GM23338 (cell line): ENCODE data around the gene IFT74. TPM values are rescaled to one million over a fixed set of nuclear protein-coding genes. Genes with fewer than 3 reads are reported as not detected.

Experiments
- ATAC-seq: fragments of 200-7000 bp; cut with Tn5 transposase; 3 replicates; pipeline ENCODE4 v1.9.1; 2020
- DNase-seq: peaks from one replicate; pipeline ENCODE4 v3.0.0-alpha.2; 2015; ENCODE audit warnings: low spot score
- H2AFZ ChIP-seq: fragments of 200-600 bp; sonication (generic); 2 replicates; pipeline ENCODE4 v1.8.0; 2016; ENCODE audit warnings: antibody characterized with exemption, mild to moderate bottlenecking, moderate library complexity
- H3F3A ChIP-seq: fragments of 200-600 bp; sonication (generic); replicated peaks from 2 replicates; pipeline ENCODE4 v1.8.0; 2017; ENCODE audit warnings: antibody characterized with exemption, mixed run types, low read depth
- H3K27ac ChIP-seq: fragments of 200-600 bp; sonication (generic); 2 replicates; pipeline ENCODE4 v1.6.1; 2016; ENCODE audit warnings: low read depth
- H3K27me3 ChIP-seq: fragments of 200-600 bp; sonication (generic); 2 replicates; pipeline ENCODE4 v1.8.0; 2016; ENCODE audit warnings: mild to moderate bottlenecking, mixed run types, moderate library complexity; ENCODE audit not compliant: insufficient read depth
- H3K36me3 ChIP-seq: fragments of 200-600 bp; sonication (generic); 2 replicates; pipeline ENCODE4 v1.8.0; 2016; ENCODE audit warnings: mild to moderate bottlenecking; ENCODE audit not compliant: insufficient read depth
- H3K4me1 ChIP-seq: fragments of 200-600 bp; sonication (generic); 2 replicates; pipeline ENCODE4 v1.8.0; 2016; ENCODE audit warnings: mild to moderate bottlenecking, moderate library complexity; ENCODE audit not compliant: insufficient read depth
- H3K4me2 ChIP-seq: fragments of 200-600 bp; sonication (generic); 2 replicates; pipeline ENCODE4 v1.7.1; 2017; ENCODE audit warnings: mixed run types
- H3K4me3 ChIP-seq: fragments of 200-600 bp; sonication (generic); 2 replicates; pipeline ENCODE4 v1.6.1; 2016; ENCODE audit warnings: mixed run types
- H3K79me2 ChIP-seq: fragments of 200-600 bp; sonication (generic); replicated peaks from 2 replicates; pipeline ENCODE4 v1.8.0; 2017; ENCODE audit warnings: mild to moderate bottlenecking; ENCODE audit not compliant: insufficient read depth
- H3K9me2 ChIP-seq: fragments of 200-600 bp; sonication (generic); 2 replicates; pipeline ENCODE4 v1.8.0; 2017; ENCODE audit not compliant: insufficient read depth
- H4K20me1 ChIP-seq: fragments of 200-600 bp; sonication (generic); replicated peaks from 2 replicates; pipeline ENCODE4 v1.8.0; 2017; ENCODE audit warnings: mild to moderate bottlenecking; ENCODE audit not compliant: insufficient read depth
- H3K27ac Mint-ChIP-seq: 2 replicates; pipeline ENCODE4 v1.8.0; 2020; ENCODE audit warnings: inconsistent platforms, mild to moderate bottlenecking, moderate library complexity, mixed read lengths
- H3K27me3 Mint-ChIP-seq: 3 replicates; pipeline ENCODE4 v1.8.0; 2022; ENCODE audit warnings: low read depth, mild to moderate bottlenecking, moderate library complexity, mixed read lengths, inconsistent platforms; ENCODE audit not compliant: insufficient read depth, poor library complexity
- H3K36me3 Mint-ChIP-seq: 3 replicates; pipeline ENCODE4 v1.8.0; 2021; ENCODE audit warnings: low read depth, mild to moderate bottlenecking, inconsistent platforms, moderate library complexity, mixed read lengths
- H3K4me1 Mint-ChIP-seq: 3 replicates; pipeline ENCODE4 v1.8.0; 2020; ENCODE audit warnings: mild to moderate bottlenecking, inconsistent platforms, mixed read lengths
- H3K4me3 Mint-ChIP-seq: 3 replicates; pipeline ENCODE4 v1.8.0; 2021; ENCODE audit warnings: moderate library complexity, mild to moderate bottlenecking, inconsistent platforms, mixed read lengths
- H3K9me3 Mint-ChIP-seq: 3 replicates; pipeline ENCODE4 v1.8.0; 2020; ENCODE audit warnings: moderate library complexity, mild to moderate bottlenecking, inconsistent platforms, mixed read lengths
- CREB1 ChIP-seq: fragments of 250-450 bp; sonication (Bioruptor Pico); IDR thresholded peaks from 2 replicates; pipeline ENCODE4 v1.5.0; 2020; ENCODE audit warnings: low read depth, mild to moderate bottlenecking, moderate library complexity
- CTCF ChIP-seq, 2 experiments: fragments of 200-600 bp in 1 of 2; sonication (generic) in 1 of 2; conservative IDR thresholded peaks; 2 replicates each; pipeline versions ENCODE4 v1.5.1 to v1.6.1; 2016 to 2017; ENCODE audit warnings: antibody characterized with exemption in 2 of 2, low read depth in 2 of 2, mild to moderate bottlenecking in 2 of 2, moderate library complexity in 1 of 2
- ETS1 ChIP-seq: IDR thresholded peaks from 2 replicates; pipeline ENCODE4 v1.6.1; 2016; ENCODE audit warnings: antibody characterized with exemption
- EZH2 ChIP-seq: fragments of 200-600 bp; sonication (generic); IDR thresholded peaks from one replicate; pipeline ENCODE4 v1.8.0; 2017; ENCODE audit warnings: antibody characterized with exemption, mild to moderate bottlenecking, low read depth; ENCODE audit not compliant: unreplicated experiment
- EZH2phosphoT487 ChIP-seq: fragments of 200-600 bp; sonication (generic); IDR thresholded peaks from one replicate; pipeline ENCODE4 v1.8.1; 2018; ENCODE audit warnings: antibody characterized with exemption; ENCODE audit not compliant: unreplicated experiment
- JUNB ChIP-seq: IDR thresholded peaks from one replicate; pipeline ENCODE4 v1.6.1; 2016; ENCODE audit warnings: antibody characterized with exemption; ENCODE audit not compliant: unreplicated experiment
- NANOG ChIP-seq: IDR thresholded peaks from 2 replicates; pipeline ENCODE4 v1.6.1; 2016; ENCODE audit warnings: antibody characterized with exemption, borderline replicate concordance
- POLR2AphosphoS5 ChIP-seq: IDR thresholded peaks from 2 replicates; pipeline ENCODE4 v1.6.1; 2016; ENCODE audit warnings: antibody characterized with exemption, low read depth
- STAT1 ChIP-seq: IDR thresholded peaks from one replicate; pipeline ENCODE4 v1.6.1; 2016; ENCODE audit warnings: antibody characterized with exemption; ENCODE audit not compliant: unreplicated experiment
- ZNF114 ChIP-seq: fragments of 250-450 bp; sonication (Bioruptor Pico); IDR thresholded peaks from 2 replicates; pipeline ENCODE4 v1.5.0; 2020; ENCODE audit warnings: mild to moderate bottlenecking, moderate library complexity
- ZNF331 ChIP-seq: fragments of 250-450 bp; sonication (Bioruptor Pico); IDR thresholded peaks from 2 replicates; pipeline ENCODE4 v1.5.0; 2020; ENCODE audit warnings: low read depth, mild to moderate bottlenecking, moderate library complexity
- ZNF462 ChIP-seq: fragments of 250-450 bp; sonication (Bioruptor Pico); IDR thresholded peaks from 2 replicates; pipeline ENCODE4 v1.5.0; 2020; ENCODE audit warnings: mild to moderate bottlenecking, moderate library complexity
- polyA plus RNA-seq: library from polyadenylated mRNA; unstranded; fragments of >200 nt; fragmentation: Nextera tagmentation; extraction: Ambion mirVana; gene quantifications from 2 replicates; pipeline ENCODE4 v1.2.1, GENCODE V29; 2016
- total RNA-seq: library from RNA; depleted of rRNA; stranded (reverse); fragments of >200 nt; shearing (Covaris generic); gene quantifications from 2 replicates; pipeline ENCODE4 v1.2.3, GENCODE V29; 2014
- TF ChIP-seq, protein P1 (sequence below): IDR thresholded peaks from one replicate; pipeline ENCODE4 v1.6.1; 2018; ENCODE audit warnings: antibody characterized with exemption; ENCODE audit not compliant: unreplicated experiment

The IFT74 gene
- total and polyA plus RNA-seq, 2 experiments from 2014 or later, result 14.6 to 30.0 TPM

DNA sequence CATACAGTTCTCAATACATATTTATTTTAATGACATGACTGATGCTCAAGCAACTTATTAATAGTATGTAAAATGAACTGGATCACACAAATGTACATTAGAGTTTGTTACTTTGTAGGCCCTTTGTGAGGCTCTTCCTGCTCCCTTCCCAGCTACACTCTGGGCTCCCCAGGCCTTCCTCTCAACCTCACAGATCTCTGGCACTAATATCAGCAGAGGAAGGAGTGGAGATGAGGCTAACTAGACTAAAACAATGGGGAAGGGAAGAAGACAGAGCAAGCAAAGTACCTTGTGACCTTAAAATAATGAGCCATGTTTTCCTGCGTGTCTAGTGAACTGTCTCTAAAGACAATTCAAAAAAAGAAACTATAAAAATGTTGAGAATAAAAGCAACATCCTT lies 122.5 kb downstream of the IFT74 start:
- Histone ChIP-seq H3K79me2 (no peaks in the 10 kb centered on the region), H2AFZ (no peak overlapping the region), H3K27me3 (no peaks in the 10 kb centered on the region), H4K20me1 (no peaks in the 10 kb centered on the region), H3K27ac (no peak overlapping the region), H3K4me1 (0 out of 2 replicates have a peak, but pooled peaks cover 6% of the 10 kb centered on the region), H3K4me2 (no peak overlapping the region), H3K36me3 (no peaks in the 10 kb centered on the region), H3K4me3 (no peak overlapping the region), H3F3A (no peaks in the 10 kb centered on the region), H3K9me2 (peaks cover 4% of the 10 kb centered on the region; the same call in 1 of the 2 replicates)
- no peak overlapping the region for H3K27ac Mint-ChIP-seq
- ATAC-seq (no peak), DNase-seq (no peak)
- H3K27me3 Mint-ChIP-seq, result peaks cover 4% of the 10 kb centered on the region
- no peaks in the 10 kb centered on the region for H3K9me3 Mint-ChIP-seq
- no peaks in the 10 kb centered on the region for H3K36me3 Mint-ChIP-seq
- no peak overlapping the region for H3K4me3 Mint-ChIP-seq
- H3K4me1 Mint-ChIP-seq, result peaks cover 3% of the 10 kb centered on the region; the same call in 2 of the 3 replicates
- TF ChIP-seq CREB1 (CRISPR knock-in tag) (no peak), JUNB (no peak), EZH2 (no peak), POLR2AphosphoS5 (no peak), EZH2phosphoT487 (no peak), CTCF (conservative IDR thresholded peaks at IDR 0.05; ENCODE audit: low read depth in 2 of 2) (no peak), ZNF462 (no peak), STAT1 (no peak), ETS1 (no peak), ZNF114 (CRISPR knock-in tag) (no peak), NANOG (no peak), ZNF331 (CRISPR knock-in tag) (no peak)
- TF ChIP-seq, protein P1, sequence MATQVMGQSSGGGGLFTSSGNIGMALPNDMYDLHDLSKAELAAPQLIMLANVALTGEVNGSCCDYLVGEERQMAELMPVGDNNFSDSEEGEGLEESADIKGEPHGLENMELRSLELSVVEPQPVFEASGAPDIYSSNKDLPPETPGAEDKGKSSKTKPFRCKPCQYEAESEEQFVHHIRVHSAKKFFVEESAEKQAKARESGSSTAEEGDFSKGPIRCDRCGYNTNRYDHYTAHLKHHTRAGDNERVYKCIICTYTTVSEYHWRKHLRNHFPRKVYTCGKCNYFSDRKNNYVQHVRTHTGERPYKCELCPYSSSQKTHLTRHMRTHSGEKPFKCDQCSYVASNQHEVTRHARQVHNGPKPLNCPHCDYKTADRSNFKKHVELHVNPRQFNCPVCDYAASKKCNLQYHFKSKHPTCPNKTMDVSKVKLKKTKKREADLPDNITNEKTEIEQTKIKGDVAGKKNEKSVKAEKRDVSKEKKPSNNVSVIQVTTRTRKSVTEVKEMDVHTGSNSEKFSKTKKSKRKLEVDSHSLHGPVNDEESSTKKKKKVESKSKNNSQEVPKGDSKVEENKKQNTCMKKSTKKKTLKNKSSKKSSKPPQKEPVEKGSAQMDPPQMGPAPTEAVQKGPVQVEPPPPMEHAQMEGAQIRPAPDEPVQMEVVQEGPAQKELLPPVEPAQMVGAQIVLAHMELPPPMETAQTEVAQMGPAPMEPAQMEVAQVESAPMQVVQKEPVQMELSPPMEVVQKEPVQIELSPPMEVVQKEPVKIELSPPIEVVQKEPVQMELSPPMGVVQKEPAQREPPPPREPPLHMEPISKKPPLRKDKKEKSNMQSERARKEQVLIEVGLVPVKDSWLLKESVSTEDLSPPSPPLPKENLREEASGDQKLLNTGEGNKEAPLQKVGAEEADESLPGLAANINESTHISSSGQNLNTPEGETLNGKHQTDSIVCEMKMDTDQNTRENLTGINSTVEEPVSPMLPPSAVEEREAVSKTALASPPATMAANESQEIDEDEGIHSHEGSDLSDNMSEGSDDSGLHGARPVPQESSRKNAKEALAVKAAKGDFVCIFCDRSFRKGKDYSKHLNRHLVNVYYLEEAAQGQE, result no peak
